Activated T-cell treated with anti-CD3 and anti-CD28 coated beads, Interleukin-2, amount 50 U/mL, for 24 hours (primary cell): ENCODE results near the gene RIMKLA.
A peak's percentile ranks its signal among the peaks of the same experiment; 100 is the strongest.

Experiments used
- DNase-seq: peaks from one replicate; pipeline ENCODE4 v3.0.0-alpha.2; 2020
- H3K27ac Mint-ChIP-seq: 2 replicates; pipeline ENCODE4 v1.8.0; 2020; ENCODE audit warnings: mild to moderate bottlenecking, mixed read lengths
- H3K27me3 Mint-ChIP-seq: 2 replicates; pipeline ENCODE4 v1.8.0; 2020; ENCODE audit warnings: mixed read lengths
- H3K36me3 Mint-ChIP-seq: 2 replicates; pipeline ENCODE4 v1.8.0; 2020; ENCODE audit warnings: low read depth, mixed read lengths
- H3K4me1 Mint-ChIP-seq: 2 replicates; pipeline ENCODE4 v1.8.0; 2020; ENCODE audit warnings: low read depth, mixed read lengths
- H3K4me3 Mint-ChIP-seq: 2 replicates; pipeline ENCODE4 v1.8.0; 2020; ENCODE audit warnings: mild to moderate bottlenecking, moderate library complexity, mixed read lengths
- H3K9me3 Mint-ChIP-seq: 2 replicates; pipeline ENCODE4 v1.8.0; 2020; ENCODE audit warnings: mixed read lengths

RIMKLA gene, protein sequence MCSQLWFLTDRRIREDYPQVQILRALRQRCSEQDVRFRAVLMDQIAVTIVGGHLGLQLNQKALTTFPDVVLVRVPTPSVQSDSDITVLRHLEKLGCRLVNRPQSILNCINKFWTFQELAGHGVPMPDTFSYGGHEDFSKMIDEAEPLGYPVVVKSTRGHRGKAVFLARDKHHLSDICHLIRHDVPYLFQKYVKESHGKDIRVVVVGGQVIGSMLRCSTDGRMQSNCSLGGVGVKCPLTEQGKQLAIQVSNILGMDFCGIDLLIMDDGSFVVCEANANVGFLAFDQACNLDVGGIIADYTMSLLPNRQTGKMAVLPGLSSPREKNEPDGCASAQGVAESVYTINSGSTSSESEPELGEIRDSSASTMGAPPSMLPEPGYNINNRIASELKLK

DNA sequence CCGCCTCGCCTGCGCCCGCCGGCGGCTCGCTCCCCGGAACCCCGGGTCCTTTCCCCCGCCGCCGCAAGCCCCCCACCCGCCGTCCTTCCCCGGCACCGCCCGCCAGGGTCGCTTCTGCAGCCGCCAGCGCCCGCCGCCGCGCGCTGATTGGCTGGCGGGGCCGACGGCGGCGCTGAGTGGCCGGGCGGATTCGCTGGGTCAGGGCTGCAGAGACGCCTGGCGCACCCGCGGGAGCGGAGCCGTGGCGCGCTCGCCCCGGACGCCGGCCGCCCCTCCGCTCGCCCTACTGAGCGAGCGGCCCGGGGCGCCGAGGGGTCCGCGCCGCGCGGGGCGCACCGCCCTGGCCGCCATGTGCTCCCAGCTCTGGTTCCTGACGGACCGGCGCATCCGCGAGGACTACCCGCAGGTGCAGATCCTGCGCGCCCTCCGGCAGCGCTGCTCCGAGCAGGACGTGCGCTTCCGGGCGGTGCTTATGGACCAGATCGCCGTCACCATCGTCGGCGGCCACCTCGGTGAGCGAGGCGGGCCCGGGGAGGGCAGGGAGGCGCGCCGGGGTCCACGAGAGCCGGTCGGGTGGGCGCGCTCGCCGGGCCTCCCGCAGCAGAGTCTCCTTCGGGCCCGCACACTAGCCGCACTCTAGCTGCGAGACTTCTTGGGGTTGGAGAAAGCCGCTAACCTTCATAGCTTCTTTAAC, at the start of gene RIMKLA:
Gene RIMKLA (plus strand): TSS at position 207 of the 694 bp plus-strand sequence. CDS start 143 bp downstream, at position 350.
- Mint-ChIP-seq H3K27me3 (peaks cover 53% of the 10 kb centered on the region), H3K9me3 (no peaks in the 10 kb centered on the region), H3K4me1 (peaks cover 12% of the 10 kb centered on the region), H3K4me3 (peak within 1 kb of the TSS; percentile 76), H3K27ac (no peak within 1 kb of the TSS), H3K36me3 (no peaks in the 10 kb centered on the region)
- peak; percentile 77 for DNase-seq

DNA sequence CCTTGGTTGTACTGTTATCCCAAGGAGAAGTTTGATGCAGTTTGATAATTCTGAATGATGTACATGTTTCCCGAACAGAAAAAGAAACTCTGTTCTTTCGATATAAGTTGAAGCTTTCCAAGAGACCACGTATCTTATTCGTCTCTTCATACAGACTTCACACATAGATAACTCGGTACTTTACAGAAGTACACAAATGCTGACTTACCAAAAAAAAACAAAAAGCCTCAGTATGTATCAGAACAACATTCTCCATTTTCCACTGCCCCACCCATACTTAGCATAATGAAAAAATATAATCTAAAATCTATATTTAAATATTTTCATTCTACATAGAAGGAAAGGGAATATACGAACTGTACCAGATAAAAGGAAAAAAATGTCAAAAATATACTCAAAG, 47.7 kb upstream of the RIMKLA start:
- no peak overlapping the region for H3K27ac Mint-ChIP-seq
- H3K4me1 Mint-ChIP-seq = peaks cover 67% of the 10 kb centered on the region
- no peak for DNase-seq

DNA sequence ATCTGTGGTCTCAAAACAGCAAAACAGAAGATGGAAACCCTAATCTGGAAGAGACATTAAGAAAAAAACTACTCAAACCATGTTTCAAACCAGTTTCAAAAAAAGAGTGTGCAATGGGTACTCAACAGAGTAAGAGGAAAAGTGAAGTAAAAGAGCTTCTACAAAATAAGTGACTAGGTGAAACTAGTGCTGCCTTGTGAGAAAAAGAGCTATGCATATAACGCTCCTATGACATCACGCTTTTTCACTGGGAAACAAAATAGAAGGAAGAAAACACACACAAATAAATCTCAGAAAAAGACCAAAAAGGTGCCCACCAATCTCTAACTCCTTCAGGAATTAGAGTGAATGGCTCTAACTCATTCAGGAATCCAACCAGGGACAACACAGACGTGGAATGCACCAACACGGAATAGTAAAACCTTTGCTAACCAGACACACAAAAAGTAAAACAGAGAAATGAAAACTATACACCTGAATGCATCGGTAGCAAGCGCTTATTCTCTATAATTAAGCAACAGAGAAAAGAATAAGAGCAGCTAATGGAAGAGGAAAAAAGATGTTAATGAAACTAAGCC, 46.8 kb upstream of the RIMKLA start:
- Mint-ChIP-seq H3K9me3 (no peaks in the 10 kb centered on the region), H3K4me3 (peak overlapping the region; percentile 94), H3K36me3 (peaks cover 25% of the 10 kb centered on the region), H3K27ac (peak overlapping the region; percentile 93), H3K27me3 (no peaks in the 10 kb centered on the region), H3K4me1 (peaks cover 62% of the 10 kb centered on the region)
- DNase-seq = no peak

More for the DNA sequence above, 47.7 kb upstream of the RIMKLA start:
- Mint-ChIP-seq H3K27me3 (no peaks in the 10 kb centered on the region), H3K9me3 (no peaks in the 10 kb centered on the region), H3K4me3 (peak overlapping the region; percentile 94), H3K36me3 (peaks cover 25% of the 10 kb centered on the region)

- no peaks in the 10 kb centered on the region for H3K27me3 Mint-ChIP-seq
- H3K27ac Mint-ChIP-seq = peak overlapping the region; percentile 93
- H3K36me3 Mint-ChIP-seq = peaks cover 25% of the 10 kb centered on the region
- DNase-seq = no peak
- H3K4me3 Mint-ChIP-seq = peak overlapping the region; percentile 94
- peaks cover 55% of the 10 kb centered on the region for H3K4me1 Mint-ChIP-seq
- H3K9me3 Mint-ChIP-seq = no peaks in the 10 kb centered on the region
These were observed 46.1 kb upstream of the RIMKLA start for GRCh38 chr1:42334240-42335049.

DNA sequence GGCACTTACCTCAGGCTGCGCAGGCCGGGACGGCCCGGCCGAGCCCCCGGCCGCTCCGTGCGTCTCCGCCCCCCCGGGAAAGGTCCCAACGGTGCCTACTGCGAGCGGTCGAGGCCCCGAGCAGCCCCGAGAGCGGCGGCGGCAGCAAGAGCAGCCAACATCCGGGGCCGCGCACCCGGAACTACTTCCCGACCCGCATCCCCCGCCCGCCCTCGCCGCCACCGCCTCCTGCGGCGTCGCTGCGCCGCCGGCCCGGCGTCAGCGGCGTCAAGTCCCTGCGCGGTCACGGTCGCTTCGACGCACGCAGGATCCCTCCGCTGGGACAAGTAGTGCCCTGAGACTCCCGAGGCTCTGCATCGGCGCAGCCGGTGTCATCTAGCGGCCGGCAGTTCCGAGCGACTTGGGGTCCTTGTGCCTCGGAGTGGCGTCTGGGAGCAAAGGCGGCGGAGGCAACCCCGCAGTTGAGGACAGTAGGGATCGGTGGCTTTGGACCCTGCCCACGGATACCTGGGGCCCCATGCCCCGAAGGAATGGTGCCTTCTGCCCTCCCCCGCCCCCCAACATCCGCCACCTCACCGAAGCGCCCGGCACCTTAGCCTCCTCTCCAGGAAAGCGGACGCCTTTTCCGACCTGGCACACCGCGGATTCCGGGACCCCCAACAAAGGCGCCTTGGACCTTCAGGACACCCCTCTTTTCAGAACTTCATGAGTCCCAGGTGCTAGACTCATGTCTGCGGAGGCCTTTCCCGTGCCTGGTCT, 45.4 kb upstream of the RIMKLA start, which contains the start of gene FOXJ3:
Gene FOXJ3 (minus strand): TSS at position 186 of the 759 bp plus-strand sequence. CDS start 24,142 bp downstream, outside the sequence.
- DNase-seq = peak; percentile 97
- H3K27me3 Mint-ChIP-seq = no peaks in the 10 kb centered on the region
- peak within 1 kb of the TSS; percentile 93 for H3K27ac Mint-ChIP-seq
- H3K9me3 Mint-ChIP-seq = no peaks in the 10 kb centered on the region
- H3K4me3 Mint-ChIP-seq = peak within 1 kb of the TSS; percentile 94
- H3K36me3 Mint-ChIP-seq = peaks cover 22% of the 10 kb centered on the region
- H3K4me1 Mint-ChIP-seq = peaks cover 51% of the 10 kb centered on the region

- H3K36me3 Mint-ChIP-seq = peaks cover 19% of the 10 kb centered on the region
- no peak for DNase-seq
- H3K27ac Mint-ChIP-seq = peak overlapping the region; percentile 90
- H3K9me3 Mint-ChIP-seq = no peaks in the 10 kb centered on the region
- no peaks in the 10 kb centered on the region for H3K27me3 Mint-ChIP-seq
- H3K4me1 Mint-ChIP-seq = peaks cover 44% of the 10 kb centered on the region
- peak overlapping the region; percentile 90 for H3K4me3 Mint-ChIP-seq
These were observed 44.6 kb upstream of the RIMKLA start for GRCh38 chr1:42335809-42336518.

DNA sequence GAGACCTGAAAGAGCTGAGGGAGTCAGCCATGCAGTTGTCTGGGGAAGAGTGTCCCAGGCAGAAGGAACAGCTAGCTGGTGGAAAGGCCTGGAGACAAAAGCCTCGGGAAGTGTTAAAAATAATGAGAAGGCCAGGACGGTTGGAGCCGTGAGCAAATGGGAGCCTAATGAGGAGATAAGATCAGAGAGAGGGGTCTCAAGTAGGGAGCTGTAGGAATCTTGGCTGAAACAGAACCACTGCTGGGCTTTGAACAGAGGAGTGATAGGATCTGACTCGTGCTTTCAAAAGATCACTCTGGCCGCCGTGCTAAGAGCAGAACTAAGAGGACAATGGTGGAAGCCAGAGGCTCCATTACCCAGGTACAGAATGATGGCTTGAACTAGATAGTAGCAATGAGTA, 43.6 kb upstream of the RIMKLA start:
- no peaks in the 10 kb centered on the region for H3K9me3 Mint-ChIP-seq
- H3K4me3 Mint-ChIP-seq = no peak overlapping the region
- peaks cover 17% of the 10 kb centered on the region for H3K36me3 Mint-ChIP-seq
- no peaks in the 10 kb centered on the region for H3K27me3 Mint-ChIP-seq
- H3K4me1 Mint-ChIP-seq = peaks cover 38% of the 10 kb centered on the region
- no peak overlapping the region for H3K27ac Mint-ChIP-seq
- DNase-seq = no peak

DNA sequence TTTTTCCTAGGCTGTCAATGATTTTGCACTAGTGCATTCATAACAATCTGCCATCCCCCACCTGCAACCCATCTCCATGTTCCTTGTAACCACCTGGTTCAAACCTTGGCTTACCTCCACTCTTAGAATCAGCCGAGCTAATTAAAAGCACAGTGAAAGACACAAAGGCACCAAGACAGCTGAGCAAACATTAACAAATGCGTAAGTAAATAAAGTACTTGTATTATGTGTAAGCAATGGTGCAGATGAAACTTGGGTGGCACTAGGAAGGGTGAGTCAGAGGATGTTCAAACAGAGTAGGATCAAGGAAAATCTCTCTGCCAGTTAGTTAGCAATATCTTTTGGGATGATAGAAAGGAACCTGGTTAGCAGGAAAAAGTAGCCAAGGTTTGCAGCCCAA, 40.5 kb upstream of the RIMKLA start:
- no peak overlapping the region for H3K27ac Mint-ChIP-seq
- DNase-seq = no peak
- H3K4me1 Mint-ChIP-seq = peaks cover 16% of the 10 kb centered on the region
- H3K9me3 Mint-ChIP-seq = no peaks in the 10 kb centered on the region
- peaks cover 6% of the 10 kb centered on the region for H3K36me3 Mint-ChIP-seq
- no peak overlapping the region for H3K4me3 Mint-ChIP-seq
- H3K27me3 Mint-ChIP-seq = peaks cover under 1% of the 10 kb centered on the region

GRCh38 chr1:42340901-42341300, 39.7 kb upstream of the RIMKLA start:
- no peaks in the 10 kb centered on the region for H3K9me3 Mint-ChIP-seq
- peaks cover 14% of the 10 kb centered on the region for H3K4me1 Mint-ChIP-seq
- H3K27ac Mint-ChIP-seq = no peak overlapping the region
- H3K4me3 Mint-ChIP-seq = no peak overlapping the region
- H3K36me3 Mint-ChIP-seq = peaks cover under 1% of the 10 kb centered on the region
- no peak for DNase-seq
- peaks cover 4% of the 10 kb centered on the region for H3K27me3 Mint-ChIP-seq

GRCh38 chr1:42343049-42343448, 37.5 kb upstream of the RIMKLA start:
- Mint-ChIP-seq H3K36me3 (no peaks in the 10 kb centered on the region), H3K27me3 (peaks cover 10% of the 10 kb centered on the region), H3K4me1 (peaks cover 3% of the 10 kb centered on the region), H3K4me3 (no peak overlapping the region), H3K9me3 (no peaks in the 10 kb centered on the region), H3K27ac (no peak overlapping the region)
- no peak for DNase-seq

DNA sequence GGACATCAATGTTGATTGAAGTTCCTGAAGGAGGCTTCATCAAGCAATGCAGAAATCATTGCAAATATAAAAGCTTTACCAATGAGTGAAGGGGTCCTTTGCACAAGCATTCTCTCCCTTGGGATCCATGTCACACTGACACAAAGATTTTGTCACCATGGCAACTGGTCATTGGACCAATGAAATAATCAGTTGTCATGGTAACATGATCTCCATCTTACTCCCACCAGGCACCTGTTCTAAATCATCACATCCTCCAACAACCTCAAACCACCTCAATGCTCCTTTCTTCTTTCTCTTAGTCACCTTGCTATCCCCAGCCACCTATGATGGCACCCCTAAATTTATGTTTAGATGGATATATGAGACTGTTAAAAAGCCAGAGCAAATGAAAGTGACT, 32.1 kb upstream of the RIMKLA start:
- Mint-ChIP-seq H3K9me3 (no peaks in the 10 kb centered on the region), H3K36me3 (no peaks in the 10 kb centered on the region), H3K4me3 (no peak overlapping the region), H3K27ac (no peak overlapping the region), H3K27me3 (peaks cover 34% of the 10 kb centered on the region), H3K4me1 (no peaks in the 10 kb centered on the region)
- no peak for DNase-seq

DNA sequence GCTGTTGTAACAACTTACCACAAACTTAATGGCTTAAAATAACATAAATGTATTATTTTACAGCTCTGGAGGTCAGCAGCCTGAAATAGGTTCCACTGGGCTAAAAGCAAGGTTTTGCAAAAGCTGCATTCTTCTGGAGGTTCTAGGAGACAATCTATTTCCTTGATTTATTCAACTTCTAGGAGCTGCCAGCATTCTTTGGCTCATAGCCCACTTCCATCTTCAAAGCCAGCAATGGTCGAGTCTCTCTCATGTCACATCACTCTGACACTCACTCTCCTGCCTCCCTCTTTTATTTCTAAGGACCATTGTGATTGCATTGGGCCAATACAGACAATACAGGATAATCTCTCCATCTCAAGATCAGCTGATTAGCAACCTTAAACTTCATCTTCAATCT, 30.5 kb upstream of the RIMKLA start:
- no peak overlapping the region for H3K4me3 Mint-ChIP-seq
- no peak for DNase-seq
- no peaks in the 10 kb centered on the region for H3K9me3 Mint-ChIP-seq
- no peaks in the 10 kb centered on the region for H3K4me1 Mint-ChIP-seq
- H3K36me3 Mint-ChIP-seq = no peaks in the 10 kb centered on the region
- no peak overlapping the region for H3K27ac Mint-ChIP-seq
- H3K27me3 Mint-ChIP-seq = peaks cover 34% of the 10 kb centered on the region

GRCh38 chr1:42358791-42359190, 21.8 kb upstream of the RIMKLA start:
- no peak for DNase-seq
- Mint-ChIP-seq H3K4me1 (peaks cover 18% of the 10 kb centered on the region), H3K4me3 (no peak overlapping the region), H3K27me3 (peaks cover 7% of the 10 kb centered on the region), H3K27ac (no peak overlapping the region), H3K36me3 (no peaks in the 10 kb centered on the region), H3K9me3 (no peaks in the 10 kb centered on the region)
